Vagina (tissue), 2 donors: Measurements from ENCODE around the gene GPR153. TPM values are rescaled to one million over a fixed set of nuclear protein-coding genes. Genes with fewer than 3 reads are reported as not detected.

Experiments
- DNase-seq, 2 donors: peaks; one replicate each; pipeline ENCODE4 v3.0.0-alpha.2; 2017; ENCODE audit errors: extremely low spot score in 2 of 2
- H3K27ac ChIP-seq: fragments of 200-600 bp; sonication (generic); one replicate; pipeline ENCODE4 v1.5.1; 2019
- H3K27me3 ChIP-seq: fragments of 200-600 bp; sonication (generic); one replicate; pipeline ENCODE4 v1.5.1; 2019
- H3K36me3 ChIP-seq, 2 donors: fragments of 200-600 bp; sonication (generic); one replicate each; pipeline ENCODE4 v1.5.1; 2017 to 2019
- H3K4me1 ChIP-seq: fragments of 200-600 bp; sonication (generic); one replicate; pipeline ENCODE4 v1.5.1; 2019
- H3K4me3 ChIP-seq, 2 donors: fragments of 200-600 bp; sonication (generic); 1 replicate in 1 of 2; 2 replicates in 1 of 2; pipeline ENCODE4 v1.5.1; 2016 to 2019
- H3K9me3 ChIP-seq: fragments of 200-600 bp; sonication (generic); one replicate; pipeline ENCODE4 v1.5.1; 2019
- CTCF ChIP-seq, 3 experiments: fragments of 450-650 bp in 2 of 3; fragments of 200-600 bp in 1 of 3; sonication (generic) in 1 of 3; IDR thresholded peaks; one replicate each; pipeline ENCODE4 v1.5.1; 2017 to 2019; ENCODE audit warnings: antibody characterized with exemption in 3 of 3, mild to moderate bottlenecking in 2 of 3, moderate library complexity in 2 of 3
- POLR2A ChIP-seq, 2 donors: fragments of 450-650 bp; IDR thresholded peaks; one replicate each; pipeline ENCODE4 v1.6.1; 2017; ENCODE audit warnings: antibody characterized with exemption in 2 of 2, mild to moderate bottlenecking in 2 of 2, moderate library complexity in 2 of 2
- POLR2AphosphoS5 ChIP-seq, 2 donors: sonication (generic); formaldehyde crosslinking; IDR thresholded peaks; one replicate each; pipeline ENCODE4 v1.9.0; 2017; ENCODE audit warnings: antibody characterized with exemption in 2 of 2, mild to moderate bottlenecking in 2 of 2, low read depth in 1 of 2; ENCODE audit not compliant: insufficient read depth in 1 of 2
- intact Hi-C: fragments of 100-400 bp; cut with DNase I; formaldehyde crosslinking; loops from one replicate; pipeline ENCODE4 v1.15.1; 2023
- total RNA-seq: library from RNA; depleted of rRNA; stranded (reverse); fragments of >200 nt; gene quantifications from one replicate; pipeline ENCODE4 v1.2.3, GENCODE V29; 2016

The GPR153 gene
- total RNA-seq, 1 donor from 2014 or later = 11.5 TPM

GRCh38 chr1:6270401-6270800 lies 9.5 kb upstream of the GPR153 start:
- no peak for DNase-seq
- intact Hi-C loops = no loop called here
- no peaks in the 10 kb centered on the region for H3K9me3 ChIP-seq
- no peak for TF ChIP-seq POLR2AphosphoS5 (IDR thresholded peaks at IDR 0.05; ENCODE audit: insufficient read depth in 1 of 2, low read depth in 1 of 2)
- no peak for TF ChIP-seq CTCF (IDR thresholded peaks at IDR 0.05)
- TF ChIP-seq POLR2A (IDR thresholded peaks at IDR 0.05) = no peak
- no peaks in the 10 kb centered on the region for H3K36me3 ChIP-seq
- no peaks in the 10 kb centered on the region for H3K27me3 ChIP-seq
- peaks cover 18% of the 10 kb centered on the region for H3K4me1 ChIP-seq
- H3K4me3 ChIP-seq = no peak overlapping the region
- no peak overlapping the region for H3K27ac ChIP-seq

- no peak for DNase-seq
- no peak overlapping the region for H3K4me3 ChIP-seq
- H3K27me3 ChIP-seq = no peaks in the 10 kb centered on the region
- TF ChIP-seq POLR2AphosphoS5 (IDR thresholded peaks at IDR 0.05; ENCODE audit: insufficient read depth in 1 of 2, low read depth in 1 of 2) (no peak), CTCF (IDR thresholded peaks at IDR 0.05) (no peak), POLR2A (IDR thresholded peaks at IDR 0.05) (no peak)
- no peak overlapping the region for H3K27ac ChIP-seq
- intact Hi-C loops = no loop called here
- H3K36me3 ChIP-seq = no peaks in the 10 kb centered on the region
- no peaks in the 10 kb centered on the region for H3K9me3 ChIP-seq
- H3K4me1 ChIP-seq = peaks cover 18% of the 10 kb centered on the region
These were observed 9.0 kb upstream of the GPR153 start for GRCh38 chr1:6269720-6270400.

GRCh38 chr1:6269296-6269695 lies 8.4 kb upstream of the GPR153 start:
- no peaks in the 10 kb centered on the region for H3K36me3 ChIP-seq
- H3K4me3 ChIP-seq = no peak overlapping the region
- no peak overlapping the region for H3K27ac ChIP-seq
- intact Hi-C loops = no loop called here
- TF ChIP-seq POLR2AphosphoS5 (IDR thresholded peaks at IDR 0.05; ENCODE audit: insufficient read depth in 1 of 2, low read depth in 1 of 2) = no peak
- TF ChIP-seq POLR2A (IDR thresholded peaks at IDR 0.05) = no peak
- no peak for TF ChIP-seq CTCF (IDR thresholded peaks at IDR 0.05)
- no peaks in the 10 kb centered on the region for H3K27me3 ChIP-seq
- H3K4me1 ChIP-seq = peaks cover 18% of the 10 kb centered on the region
- no peak for DNase-seq
- H3K9me3 ChIP-seq = no peaks in the 10 kb centered on the region

- Histone ChIP-seq H3K9me3 (no peaks in the 10 kb centered on the region), H3K4me3 (no peak overlapping the region), H3K27me3 (no peaks in the 10 kb centered on the region), H3K36me3 (no peaks in the 10 kb centered on the region), H3K27ac (no peak overlapping the region), H3K4me1 (peaks cover 23% of the 10 kb centered on the region)
- TF ChIP-seq POLR2A (IDR thresholded peaks at IDR 0.05) (no peak), CTCF (IDR thresholded peaks at IDR 0.05) (no peak), POLR2AphosphoS5 (IDR thresholded peaks at IDR 0.05; ENCODE audit: insufficient read depth in 1 of 2, low read depth in 1 of 2) (no peak)
- intact Hi-C loops = no loop called here
- DNase-seq = no peak
These were observed 7.5 kb upstream of the GPR153 start for GRCh38 chr1:6268415-6268814.

- Histone ChIP-seq H3K4me1 (peaks cover 23% of the 10 kb centered on the region), H3K9me3 (no peaks in the 10 kb centered on the region), H3K27ac (no peak overlapping the region), H3K4me3 (no peak overlapping the region), H3K27me3 (no peaks in the 10 kb centered on the region), H3K36me3 (no peaks in the 10 kb centered on the region)
- intact Hi-C loops = no loop called here
- no peak for DNase-seq
- TF ChIP-seq CTCF (IDR thresholded peaks at IDR 0.05) (no peak), POLR2AphosphoS5 (IDR thresholded peaks at IDR 0.05; ENCODE audit: insufficient read depth in 1 of 2, low read depth in 1 of 2) (no peak), POLR2A (IDR thresholded peaks at IDR 0.05) (no peak)
These were observed 6.9 kb upstream of the GPR153 start for GRCh38 chr1:6267686-6268322.
